Forelimb muscle (tissue), 1 donor: ENCODE measurements around the gene GALNT14. TPM values are rescaled to one million over a fixed set of nuclear protein-coding genes. Genes with fewer than 3 reads are reported as not detected.

Source experiments
- DNase-seq: peaks from one replicate; pipeline ENCODE4 v3.0.0-alpha.2; 2013; ENCODE audit warnings: low read depth
- polyA plus RNA-seq: library from polyadenylated mRNA; unstranded; fragments of 120-200 nt; gene quantifications from one replicate; pipeline ENCODE4 v1.2.1, GENCODE V29; 2013; ENCODE audit not compliant: insufficient read length

GALNT14 gene
- polyA plus RNA-seq, 1 donor = 2.4 TPM

DNA sequence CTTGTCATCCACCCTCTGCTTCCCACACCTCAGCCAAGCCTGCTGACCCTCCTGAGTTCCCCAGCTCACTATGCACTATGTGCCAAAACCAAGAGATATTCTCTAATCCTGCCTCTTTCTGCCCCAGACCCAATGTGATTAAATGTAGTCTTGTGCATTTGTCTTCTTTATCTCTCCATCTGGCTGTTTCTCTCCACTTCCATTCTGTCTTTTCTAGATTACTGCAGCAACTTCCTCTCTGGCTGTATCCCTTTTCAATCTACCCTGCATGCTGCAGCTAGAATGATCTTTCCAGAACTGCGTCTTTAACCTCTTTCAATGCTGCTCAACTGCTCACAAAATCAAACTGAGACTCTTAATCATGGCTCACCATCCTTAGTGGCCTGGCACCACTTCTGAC lies 164.1 kb downstream of the GALNT14 start:
- DNase-seq = no peak

DNA sequence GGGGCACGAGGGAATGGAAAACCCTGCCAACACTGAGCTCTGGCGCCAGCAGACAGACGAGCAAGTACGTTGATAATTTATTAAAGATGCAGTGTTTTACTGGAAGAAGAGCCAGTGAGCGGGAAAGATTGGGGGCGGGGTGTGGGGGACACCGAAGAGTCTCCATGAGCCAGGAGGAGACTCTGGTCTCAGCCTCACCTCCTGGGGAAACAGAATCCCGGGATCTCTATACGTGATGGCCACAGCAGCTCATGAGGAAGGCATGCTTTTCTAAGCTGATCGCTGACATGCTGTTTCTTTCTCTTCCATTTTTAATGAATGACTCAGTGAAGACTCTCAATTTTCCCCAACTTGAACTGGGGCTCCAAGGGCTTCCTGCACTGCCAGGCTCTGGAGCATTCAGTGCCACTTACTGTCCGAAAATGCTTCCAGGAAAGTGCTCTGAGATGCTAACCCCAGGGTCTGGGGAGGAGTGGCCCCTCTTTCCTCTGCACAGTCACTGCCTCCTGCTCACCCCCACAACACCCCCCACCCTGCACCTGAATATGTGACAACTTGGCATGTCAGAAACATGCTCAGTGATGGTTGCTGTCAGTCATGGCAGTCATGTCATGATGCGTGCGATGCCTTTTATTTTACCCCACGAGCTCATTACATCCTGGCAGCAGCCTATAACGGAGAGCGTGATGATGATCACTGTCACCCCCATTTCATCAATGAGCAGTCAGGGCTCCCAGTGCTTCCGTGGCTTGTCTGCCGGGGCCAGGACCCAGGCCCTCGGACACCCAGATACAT lies 166.8 kb downstream of the GALNT14 start:
- DNase-seq = no peak

DNA sequence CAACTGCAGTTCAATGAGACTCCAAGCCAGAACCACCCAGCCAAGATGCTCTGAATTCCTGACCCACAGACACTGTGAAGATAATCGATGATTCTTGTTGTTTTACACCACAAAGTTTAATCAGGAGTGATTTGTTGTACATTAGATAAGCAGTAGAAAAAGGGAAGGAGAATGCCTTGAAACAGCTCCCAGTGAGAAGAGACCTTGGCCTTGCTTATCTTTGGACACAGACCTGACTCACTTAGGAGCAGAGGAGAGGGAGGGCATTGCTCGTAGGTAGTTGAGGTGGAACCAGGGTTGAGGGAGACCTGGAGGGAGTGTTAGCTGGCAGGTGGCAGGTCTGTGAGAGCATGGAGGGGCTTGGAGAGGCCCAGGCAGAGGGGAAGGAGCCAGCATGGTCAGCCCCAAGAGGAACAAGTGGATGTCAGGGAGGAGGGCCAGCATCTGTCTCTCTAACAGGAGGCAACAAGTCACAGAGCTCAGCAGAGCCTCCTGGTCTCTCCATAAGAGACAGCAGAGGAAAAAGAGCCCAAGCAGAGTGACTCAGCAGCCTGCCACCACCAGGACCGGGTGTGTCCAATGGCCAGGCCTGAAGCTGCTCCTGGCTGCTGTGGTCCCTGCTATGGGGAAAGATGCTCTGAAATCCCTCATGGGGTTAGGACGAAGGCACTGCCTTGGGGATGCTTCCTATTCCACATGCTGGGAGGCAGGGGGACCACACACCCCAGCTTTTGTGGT lies 169.4 kb downstream of the GALNT14 start:
- DNase-seq = no peak

DNA sequence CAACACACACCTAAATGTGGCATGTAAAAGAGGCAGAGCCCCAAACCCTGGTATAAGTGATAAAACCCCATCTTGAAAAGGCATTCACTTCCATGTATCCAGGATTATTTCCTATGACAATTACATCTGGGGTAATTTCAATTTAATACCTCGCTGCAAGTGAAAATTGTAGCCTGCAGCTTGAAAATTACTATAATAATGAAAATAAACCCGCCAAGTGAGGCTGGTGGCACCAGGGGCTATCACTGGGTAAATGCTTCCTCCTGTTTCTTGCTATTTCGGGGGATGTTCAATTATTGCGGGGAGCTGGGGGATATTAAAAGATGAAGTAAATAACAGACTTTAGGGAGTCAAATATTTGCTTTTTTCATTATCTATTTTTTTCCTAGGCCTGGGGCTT lies 171.5 kb downstream of the GALNT14 start:
- no peak for DNase-seq

DNA sequence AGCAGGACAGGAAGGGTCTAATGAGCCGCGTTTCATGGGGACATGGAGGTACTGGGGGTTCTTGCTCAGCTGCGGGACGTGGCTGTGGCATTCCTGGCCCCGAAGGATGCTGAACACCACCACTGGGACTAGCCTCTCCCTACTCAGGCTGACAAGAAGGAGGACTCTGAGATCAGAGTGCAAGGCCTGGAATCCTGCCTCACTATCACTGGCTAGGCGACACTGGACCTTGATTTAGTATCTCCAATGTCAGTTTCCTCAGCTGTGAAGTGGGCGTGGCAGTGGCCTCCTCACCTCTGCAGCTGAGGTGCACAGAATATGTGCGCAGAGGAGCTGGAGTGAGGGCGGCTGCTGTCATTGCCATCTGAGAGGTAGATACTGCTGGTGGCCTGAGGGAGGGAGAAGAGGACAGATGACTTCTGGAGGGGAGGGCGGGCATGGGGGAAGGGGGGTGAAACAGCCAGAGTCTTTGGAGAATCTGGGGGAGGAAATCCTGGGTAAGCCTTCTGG lies 173.2 kb downstream of the GALNT14 start:
- no peak for DNase-seq

DNA sequence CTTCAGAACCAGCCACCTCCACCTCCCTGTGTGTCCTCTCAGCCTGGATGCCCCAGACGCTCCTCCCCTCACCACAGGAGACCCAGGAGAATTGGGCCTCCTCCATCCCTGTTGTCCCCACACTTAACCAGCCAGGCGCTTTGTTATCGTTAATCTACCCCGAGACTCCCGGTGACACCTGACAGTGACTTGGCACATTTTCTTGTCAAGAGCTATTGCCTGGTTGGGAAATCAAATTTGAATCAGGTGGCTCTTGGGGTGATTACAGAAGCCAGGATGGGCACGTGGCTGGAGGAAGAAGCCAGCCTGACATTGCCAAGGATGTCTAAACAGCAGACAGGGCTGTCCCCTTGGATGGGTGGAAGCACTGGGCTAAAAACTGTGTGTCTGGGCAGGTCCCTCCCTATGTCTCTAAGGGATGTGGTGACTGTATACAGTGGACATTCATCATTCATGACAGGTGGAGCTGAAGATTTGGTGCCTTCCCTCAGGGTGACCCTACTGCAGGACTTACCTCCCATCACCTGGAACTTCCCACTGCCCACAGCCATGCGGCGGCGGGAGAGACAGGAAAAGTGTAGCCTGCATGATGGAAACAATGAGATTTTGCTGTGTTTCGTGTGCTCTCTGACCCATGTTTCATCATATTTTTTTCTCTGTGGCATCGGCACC lies 173.8 kb downstream of the GALNT14 start:
- DNase-seq = no peak

DNA sequence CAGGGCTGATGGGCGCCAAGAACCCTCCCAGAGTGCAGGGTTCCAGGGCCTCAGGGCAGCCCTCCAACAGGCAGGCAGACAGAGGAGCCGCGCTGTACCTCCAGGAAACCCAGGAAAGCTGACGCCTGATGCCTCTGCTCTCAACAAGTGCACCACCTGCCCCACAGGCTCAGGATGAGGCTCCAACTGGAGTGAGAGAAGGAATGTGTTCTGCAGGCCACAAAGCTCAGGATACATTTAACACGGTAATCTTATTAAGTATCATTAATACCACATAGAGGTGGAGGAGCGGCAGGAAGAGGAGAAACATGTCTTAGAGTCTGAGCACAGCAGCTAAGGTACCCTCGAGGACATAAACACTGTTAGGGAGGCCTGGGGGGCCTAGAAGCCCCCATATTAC lies 175.1 kb downstream of the GALNT14 start:
- no peak for DNase-seq

DNA sequence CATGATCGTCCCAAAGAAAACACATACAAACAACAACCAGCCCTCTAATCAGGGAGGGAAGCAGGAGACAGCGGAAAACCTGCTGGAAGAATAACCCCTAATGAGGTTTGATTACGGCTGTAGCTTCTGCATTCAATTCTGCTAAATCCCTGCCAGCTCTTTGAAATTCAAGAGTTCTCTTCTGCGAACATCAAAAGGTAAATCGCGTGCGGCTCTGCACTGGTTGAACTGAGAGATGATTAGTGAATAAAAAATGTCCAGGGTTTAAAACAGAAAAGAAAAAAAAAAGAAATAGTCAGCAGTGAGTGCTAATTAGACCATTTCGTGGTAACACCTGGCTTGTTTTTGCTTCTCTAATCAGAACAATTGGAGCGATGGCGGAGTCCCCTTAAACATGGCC lies 178.0 kb downstream of the GALNT14 start:
- DNase-seq = no peak

DNA sequence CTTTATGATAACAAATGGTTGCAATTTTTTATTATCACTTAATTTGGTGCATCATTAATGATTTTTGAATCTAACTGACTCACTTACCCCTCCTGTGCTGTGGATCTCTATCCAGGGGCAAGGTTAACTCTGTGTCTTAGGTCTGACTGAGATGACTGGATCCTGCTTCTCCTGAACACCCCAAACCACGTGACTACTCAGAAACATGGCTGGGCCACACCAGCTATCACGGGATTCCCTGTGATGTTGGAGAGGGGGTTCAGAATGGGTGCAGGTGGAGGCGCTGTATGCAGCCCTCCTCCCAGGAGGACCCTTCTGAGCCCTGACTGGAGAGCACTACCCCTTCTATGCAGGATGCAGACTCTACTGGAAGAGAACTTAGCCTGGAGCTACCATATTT lies 178.6 kb downstream of the GALNT14 start:
- no peak for DNase-seq

DNA sequence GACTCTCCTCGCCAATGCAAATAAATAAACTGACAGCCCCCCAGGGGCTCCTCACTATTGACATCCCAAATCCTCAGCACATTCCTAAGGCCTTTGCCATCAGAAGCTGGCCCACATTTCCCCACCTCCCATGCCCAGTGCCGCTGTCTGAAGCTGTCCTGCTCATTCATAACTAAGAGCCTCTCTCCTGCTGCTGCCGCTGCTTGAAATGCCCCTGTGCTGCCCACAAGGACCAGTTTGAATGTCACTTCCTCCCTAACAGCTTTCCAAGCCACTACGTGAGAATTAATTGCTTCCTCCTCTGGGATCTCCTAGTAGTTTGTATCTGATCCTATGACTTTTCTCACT lies 179.3 kb downstream of the GALNT14 start:
- DNase-seq = no peak

DNA sequence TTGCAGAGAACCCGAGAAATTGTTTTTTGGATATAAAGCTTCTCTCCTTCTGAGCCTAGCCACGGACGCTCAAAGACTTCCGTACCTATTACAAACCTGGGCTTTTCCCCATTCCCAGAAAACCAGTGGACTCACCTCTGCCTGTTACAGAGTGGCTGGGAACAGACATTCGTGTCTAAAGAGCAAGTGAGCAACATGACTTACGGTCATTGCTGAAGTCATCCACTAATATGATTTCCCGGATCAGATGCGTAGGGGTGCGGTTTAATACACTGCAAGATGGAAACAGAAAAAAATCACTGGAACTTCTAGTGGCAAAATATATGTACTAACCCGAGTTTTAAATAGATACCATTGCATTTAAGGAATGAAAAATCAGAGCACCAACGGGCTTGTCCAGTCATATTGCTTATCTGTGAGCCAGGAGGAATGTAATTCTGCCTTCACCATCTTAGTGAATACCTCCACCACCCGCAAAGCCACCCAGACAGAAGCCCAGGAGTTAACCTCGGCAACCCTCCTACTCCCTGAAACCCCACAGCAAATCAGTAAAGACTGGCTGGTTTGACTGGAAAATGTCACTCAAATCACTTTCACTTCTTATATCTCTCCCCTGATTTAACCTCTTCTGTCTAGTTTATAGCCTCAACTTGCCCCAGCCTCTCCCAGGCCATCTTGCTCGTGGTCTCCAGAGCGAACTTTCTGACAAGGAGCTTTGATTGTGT lies 179.9 kb downstream of the GALNT14 start:
- no peak for DNase-seq

DNA sequence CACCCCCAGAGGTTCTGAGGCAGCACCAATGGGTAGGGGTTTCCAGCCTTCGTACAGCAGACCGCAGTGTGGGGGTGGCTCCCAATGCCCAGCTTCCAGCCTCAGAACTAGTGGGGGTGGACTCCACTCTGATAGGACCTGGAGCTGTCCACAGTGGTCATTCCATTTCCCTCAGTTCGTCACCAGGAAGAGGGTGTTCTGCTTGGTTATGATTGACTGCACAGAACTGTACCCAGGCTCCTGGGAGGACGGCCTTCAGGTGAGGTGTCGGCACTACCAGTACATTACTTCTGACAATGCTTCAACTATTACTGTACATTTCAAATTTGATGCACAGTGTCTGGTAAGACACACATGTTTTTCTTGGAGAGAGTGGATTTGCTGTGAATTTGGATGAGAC lies 180.6 kb downstream of the GALNT14 start:
- no peak for DNase-seq

DNA sequence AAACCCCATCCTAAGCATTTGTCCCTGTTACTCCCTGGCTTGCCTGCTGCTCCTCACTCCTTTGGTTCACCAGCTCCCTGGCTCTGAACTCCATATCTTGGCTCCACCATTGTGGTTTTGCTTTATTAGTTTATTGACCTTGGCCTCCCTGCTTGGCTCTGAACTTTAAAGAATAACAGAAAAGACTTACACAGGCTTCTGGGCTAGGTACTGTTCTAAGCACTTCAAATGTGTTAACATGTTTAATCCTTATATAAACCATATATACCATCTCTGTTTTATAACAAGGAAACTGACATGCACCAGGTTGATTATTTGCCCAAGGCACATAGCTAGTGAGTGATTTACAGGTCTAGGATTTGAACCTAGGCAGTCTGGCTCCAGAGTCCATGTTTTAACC lies 181.2 kb downstream of the GALNT14 start:
- DNase-seq = no peak

DNA sequence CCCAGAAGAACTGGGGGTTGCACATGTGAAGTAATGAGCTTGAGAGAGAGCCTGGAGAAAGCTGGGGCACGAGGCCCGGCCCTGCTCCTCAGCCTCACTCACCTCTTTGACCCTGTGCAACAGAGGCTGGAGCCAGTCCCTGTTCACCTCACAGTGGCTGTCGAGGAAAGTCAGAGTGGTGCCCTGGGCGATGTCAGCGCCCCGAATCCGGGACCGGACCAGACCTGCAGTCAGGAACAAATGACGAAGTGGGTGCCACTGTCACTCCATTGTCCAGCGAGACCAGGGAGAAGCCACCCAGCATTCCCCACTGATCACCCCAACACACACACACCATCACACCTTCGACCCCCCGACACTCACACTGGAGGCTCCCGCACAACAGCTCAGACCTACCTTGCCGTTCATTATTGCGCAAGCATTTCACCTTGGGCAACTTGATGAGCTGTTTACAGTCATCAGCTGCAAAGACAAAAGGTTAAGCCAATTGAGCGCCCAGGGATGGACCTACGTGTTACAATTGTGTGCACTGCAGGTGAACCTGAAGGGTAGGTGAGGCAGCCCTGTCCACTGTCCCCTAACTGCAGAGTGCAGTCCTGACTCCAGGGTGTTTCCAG lies 182.6 kb downstream of the GALNT14 start:
- no peak for DNase-seq

DNA sequence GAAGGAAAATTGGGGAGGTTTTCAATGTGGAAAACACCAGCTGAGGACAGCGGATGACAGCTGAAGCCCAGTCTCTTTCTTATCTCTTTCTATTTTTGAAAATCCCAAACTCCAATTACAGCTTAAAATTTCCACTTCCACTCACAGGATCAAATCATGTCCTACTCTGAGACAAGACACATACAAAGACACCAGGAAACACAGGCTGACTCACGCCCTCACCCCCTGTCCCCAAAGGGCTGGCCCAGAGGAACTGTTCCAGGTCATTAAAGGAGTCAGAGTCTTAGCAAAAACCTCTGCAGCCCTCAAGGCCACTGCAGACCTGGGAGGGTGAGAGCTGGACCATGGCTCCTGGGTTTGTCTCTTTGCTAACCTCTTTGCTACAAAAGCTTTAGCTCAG lies 187.9 kb downstream of the GALNT14 start:
- no peak for DNase-seq

DNA sequence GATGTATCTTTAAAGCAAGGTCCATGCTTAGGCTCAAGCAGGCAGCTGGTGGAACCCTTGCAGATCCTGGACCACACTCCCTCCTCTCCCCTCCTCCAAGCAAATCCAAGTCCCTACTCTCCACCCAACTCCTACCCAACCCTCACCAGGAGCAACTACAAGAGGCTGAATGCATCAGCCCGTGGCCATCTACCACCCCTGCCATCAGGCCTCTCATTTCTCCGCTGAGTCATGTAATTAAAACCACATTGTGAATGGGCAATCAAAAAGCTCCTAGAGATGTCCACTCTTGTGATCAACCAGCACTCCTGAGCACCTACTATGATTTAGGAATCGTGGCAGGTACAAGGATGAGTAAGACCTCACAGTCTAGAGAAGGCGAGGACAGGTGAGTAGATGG lies 188.8 kb downstream of the GALNT14 start:
- DNase-seq = no peak

DNA sequence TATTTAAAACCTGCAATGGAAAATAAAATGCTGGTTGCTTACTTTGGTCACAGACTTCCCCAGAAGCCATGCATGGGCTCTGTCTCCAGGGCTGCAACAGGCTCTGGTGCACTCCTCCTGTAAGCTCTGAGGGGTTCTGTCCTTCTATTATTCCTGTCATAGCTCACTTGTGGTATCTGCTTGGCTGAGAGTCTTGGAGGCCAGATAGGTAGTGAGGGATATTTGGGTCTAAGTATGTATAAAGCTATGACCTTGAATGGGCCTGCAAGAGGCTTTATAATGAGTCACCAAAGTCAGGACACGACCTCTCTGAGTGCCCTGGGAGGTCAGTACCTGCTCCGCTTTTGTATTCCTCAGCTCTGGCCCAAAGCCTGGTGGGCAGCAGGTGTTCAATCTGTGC lies 189.4 kb downstream of the GALNT14 start:
- DNase-seq = no peak

DNA sequence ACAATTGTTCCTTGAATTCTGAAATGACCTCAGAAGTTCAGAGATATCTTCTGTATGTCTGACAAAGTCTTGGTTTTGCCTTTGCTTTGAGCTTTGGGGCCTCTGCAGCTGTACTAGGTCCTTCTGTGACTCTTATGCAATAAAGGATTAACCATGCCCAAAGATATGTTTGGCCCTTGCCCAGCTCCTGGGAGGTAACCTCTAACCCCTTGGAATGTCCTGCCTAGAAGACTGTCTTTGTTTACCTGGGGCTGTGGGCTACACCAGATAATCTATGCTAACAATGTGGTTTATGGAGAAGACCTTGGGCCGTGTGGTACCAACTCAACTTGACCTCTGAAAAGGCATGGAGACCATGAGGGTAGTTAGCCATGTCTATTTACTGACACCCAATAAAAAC lies 190.1 kb downstream of the GALNT14 start:
- DNase-seq = no peak

DNA sequence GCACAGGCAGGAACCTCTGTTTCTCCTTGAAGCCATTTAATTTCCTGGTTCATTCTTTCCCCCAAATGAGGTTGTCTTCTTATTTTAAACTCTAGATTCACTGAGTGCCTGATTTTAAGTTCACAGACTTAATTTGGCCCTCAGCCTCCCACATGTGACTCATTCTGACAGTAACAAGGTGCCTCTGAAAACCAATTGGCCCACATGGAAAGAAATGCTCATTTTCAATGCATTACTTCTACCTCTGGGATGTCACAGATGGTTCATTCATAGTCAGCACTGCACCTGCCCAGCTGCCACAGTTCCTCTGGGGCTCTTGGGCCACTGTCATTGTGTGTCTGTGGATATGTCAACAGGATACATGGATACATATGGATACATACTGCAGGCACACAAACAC lies 190.6 kb downstream of the GALNT14 start:
- DNase-seq = no peak

DNA sequence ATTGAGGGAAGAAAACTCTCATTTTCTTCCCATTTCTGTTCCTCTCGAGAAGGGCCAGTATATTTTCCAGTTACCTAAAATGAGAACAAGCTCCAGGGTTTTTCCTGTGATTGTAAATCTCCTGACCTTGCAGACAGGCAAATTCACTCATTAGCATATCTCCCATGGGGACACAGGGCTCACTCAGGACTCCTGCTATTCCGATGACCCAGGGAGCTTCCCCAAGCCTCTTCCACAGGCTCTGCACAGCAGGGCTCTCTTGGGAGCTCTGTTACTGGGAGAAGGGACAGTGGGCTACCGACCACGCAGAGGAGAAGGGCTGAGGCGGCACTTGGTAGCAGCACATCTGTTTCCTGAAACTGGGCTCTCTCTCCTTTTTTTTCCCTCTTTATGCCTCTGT lies 195.8 kb downstream of the GALNT14 start:
- DNase-seq = no peak

DNA sequence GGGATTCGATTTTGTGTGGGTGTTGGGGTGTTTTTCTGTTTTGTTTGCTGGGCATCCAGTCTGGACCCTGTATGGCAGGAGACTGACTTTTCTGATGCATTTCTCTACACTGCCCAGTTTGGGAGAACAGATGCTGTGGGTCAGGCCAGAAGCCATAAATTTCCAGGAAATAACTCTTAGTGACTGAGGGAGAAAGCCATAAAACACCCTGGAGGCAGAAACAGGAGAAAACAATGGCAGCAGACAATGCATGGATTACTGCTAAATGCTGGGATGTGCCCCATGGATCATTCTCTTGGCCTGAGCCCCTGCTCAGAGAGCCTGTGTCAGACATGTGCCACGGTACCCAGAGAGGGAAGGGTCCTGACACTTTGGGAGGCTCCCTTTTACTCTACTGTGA lies 197.4 kb downstream of the GALNT14 start:
- no peak for DNase-seq

DNA sequence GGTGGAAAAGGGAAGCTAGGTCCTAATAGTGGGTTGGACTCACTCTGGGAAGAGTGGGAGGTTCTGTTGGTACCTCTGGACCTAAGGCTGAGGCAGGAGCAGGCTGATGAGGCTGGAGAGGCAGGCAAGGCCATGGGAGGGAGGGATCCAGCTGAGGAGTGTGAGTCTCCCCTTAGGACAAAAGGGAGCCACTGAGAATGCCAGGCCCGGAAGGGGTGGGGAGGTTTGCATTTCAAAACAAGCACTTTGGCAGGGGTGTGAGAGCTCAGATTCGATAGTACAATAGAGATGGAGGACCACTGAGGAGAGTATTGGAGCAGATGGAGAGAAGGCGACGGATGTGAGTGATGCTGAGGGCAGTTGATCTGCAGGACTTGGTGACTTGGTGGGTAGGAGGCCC lies 198.9 kb downstream of the GALNT14 start:
- DNase-seq = no peak
